Progenitor cell of endocrine pancreas (in vitro differentiated cells): ENCODE data around the gene PCED1A. TPM values are rescaled to one million over a fixed set of nuclear protein-coding genes. Genes with fewer than 3 reads are reported as not detected.

ENCODE experiments used
- DNase-seq: peaks from one replicate; pipeline ENCODE4 v3.0.0; 2021; ENCODE audit warnings: low spot score; ENCODE audit not compliant: unreplicated experiment
- H3K27ac Mint-ChIP-seq: 2 replicates; pipeline ENCODE4 v1.8.0; 2021; ENCODE audit warnings: mild to moderate bottlenecking, moderate library complexity, mixed read lengths
- H3K27me3 Mint-ChIP-seq: 2 replicates; pipeline ENCODE4 v1.8.0; 2021; ENCODE audit warnings: mixed read lengths
- H3K36me3 Mint-ChIP-seq: 2 replicates; pipeline ENCODE4 v1.8.0; 2022; ENCODE audit warnings: mixed read lengths; ENCODE audit not compliant: insufficient read depth
- H3K4me1 Mint-ChIP-seq: 2 replicates; pipeline ENCODE4 v1.8.0; 2021; ENCODE audit warnings: low read depth, mixed read lengths
- H3K4me3 Mint-ChIP-seq: 2 replicates; pipeline ENCODE4 v1.8.0; 2021; ENCODE audit warnings: low read depth, mild to moderate bottlenecking, moderate library complexity, mixed read lengths
- H3K9me3 Mint-ChIP-seq: 2 replicates; pipeline ENCODE4 v1.8.0; 2021; ENCODE audit warnings: low read depth, mixed read lengths
- total RNA-seq: library from RNA; stranded (reverse); gene quantifications from 2 replicates; pipeline ENCODE4 v1.2.1, GENCODE V29; 2021
- TF ChIP-seq, protein P1 (sequence below): fragments of 200-600 bp; sonication (generic); IDR thresholded peaks from one replicate; pipeline ENCODE4 v1.5.0; 2021; ENCODE audit warnings: antibody characterized with exemption, mild to moderate bottlenecking; ENCODE audit not compliant: unreplicated experiment

The PCED1A gene
- total RNA-seq, 1 donor from 2014 or later = 81.1 TPM

DNA sequence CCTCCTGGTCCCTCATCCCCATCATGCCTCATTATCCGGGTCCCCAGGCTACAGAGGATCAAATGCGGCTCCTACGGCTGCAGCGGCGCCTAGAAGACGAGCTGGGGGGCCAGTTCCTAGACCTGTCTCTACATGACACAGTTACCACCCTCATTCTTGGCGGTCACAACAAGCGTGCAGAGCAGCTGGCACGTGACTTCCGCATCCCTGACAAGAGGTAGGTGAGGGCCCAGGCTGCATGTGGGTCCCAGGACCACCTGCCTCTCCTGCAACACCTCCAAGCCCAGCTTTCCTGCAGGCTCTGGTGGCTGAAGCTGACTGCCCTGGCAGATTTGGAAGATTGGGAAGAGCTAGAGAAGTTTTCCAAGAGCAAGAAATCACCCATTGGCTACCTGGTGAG is 24.6 kb upstream of the PCED1A start:
- no peaks in the 10 kb centered on the region for H3K9me3 Mint-ChIP-seq
- no peak overlapping the region for H3K4me3 Mint-ChIP-seq
- peaks cover 10% of the 10 kb centered on the region for H3K27me3 Mint-ChIP-seq
- H3K4me1 Mint-ChIP-seq = no peaks in the 10 kb centered on the region
- TF ChIP-seq, protein P1, sequence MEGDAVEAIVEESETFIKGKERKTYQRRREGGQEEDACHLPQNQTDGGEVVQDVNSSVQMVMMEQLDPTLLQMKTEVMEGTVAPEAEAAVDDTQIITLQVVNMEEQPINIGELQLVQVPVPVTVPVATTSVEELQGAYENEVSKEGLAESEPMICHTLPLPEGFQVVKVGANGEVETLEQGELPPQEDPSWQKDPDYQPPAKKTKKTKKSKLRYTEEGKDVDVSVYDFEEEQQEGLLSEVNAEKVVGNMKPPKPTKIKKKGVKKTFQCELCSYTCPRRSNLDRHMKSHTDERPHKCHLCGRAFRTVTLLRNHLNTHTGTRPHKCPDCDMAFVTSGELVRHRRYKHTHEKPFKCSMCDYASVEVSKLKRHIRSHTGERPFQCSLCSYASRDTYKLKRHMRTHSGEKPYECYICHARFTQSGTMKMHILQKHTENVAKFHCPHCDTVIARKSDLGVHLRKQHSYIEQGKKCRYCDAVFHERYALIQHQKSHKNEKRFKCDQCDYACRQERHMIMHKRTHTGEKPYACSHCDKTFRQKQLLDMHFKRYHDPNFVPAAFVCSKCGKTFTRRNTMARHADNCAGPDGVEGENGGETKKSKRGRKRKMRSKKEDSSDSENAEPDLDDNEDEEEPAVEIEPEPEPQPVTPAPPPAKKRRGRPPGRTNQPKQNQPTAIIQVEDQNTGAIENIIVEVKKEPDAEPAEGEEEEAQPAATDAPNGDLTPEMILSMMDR = no peak
- peaks cover 5% of the 10 kb centered on the region for H3K36me3 Mint-ChIP-seq
- no peak overlapping the region for H3K27ac Mint-ChIP-seq
- no peak for DNase-seq

DNA sequence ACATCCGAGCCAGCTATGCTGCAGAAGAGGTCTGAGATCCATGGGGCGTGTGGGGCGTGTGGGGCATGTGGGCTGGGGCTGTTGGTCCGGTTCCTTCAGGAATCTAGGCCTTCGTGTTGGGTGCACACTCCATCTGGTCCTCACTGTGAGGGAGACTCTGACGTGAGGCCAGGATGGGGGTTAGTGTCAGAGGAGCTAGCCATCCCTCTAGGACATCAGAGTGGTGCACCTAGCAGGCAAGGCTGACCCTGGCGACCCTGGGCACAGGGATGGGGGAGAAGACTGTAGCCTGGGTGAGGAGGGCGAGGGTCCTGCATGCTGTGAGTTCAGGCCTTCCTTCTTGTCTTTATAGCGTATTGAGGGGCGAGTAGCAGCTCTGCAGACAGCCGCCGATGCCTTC is 24.2 kb upstream of the PCED1A start:
- TF ChIP-seq, protein P1 = no peak
- H3K36me3 Mint-ChIP-seq = peaks cover 5% of the 10 kb centered on the region
- no peaks in the 10 kb centered on the region for H3K4me1 Mint-ChIP-seq
- no peak for DNase-seq
- peaks cover 10% of the 10 kb centered on the region for H3K27me3 Mint-ChIP-seq
- H3K4me3 Mint-ChIP-seq = no peak overlapping the region
- H3K27ac Mint-ChIP-seq = no peak overlapping the region
- H3K9me3 Mint-ChIP-seq = no peaks in the 10 kb centered on the region

DNA sequence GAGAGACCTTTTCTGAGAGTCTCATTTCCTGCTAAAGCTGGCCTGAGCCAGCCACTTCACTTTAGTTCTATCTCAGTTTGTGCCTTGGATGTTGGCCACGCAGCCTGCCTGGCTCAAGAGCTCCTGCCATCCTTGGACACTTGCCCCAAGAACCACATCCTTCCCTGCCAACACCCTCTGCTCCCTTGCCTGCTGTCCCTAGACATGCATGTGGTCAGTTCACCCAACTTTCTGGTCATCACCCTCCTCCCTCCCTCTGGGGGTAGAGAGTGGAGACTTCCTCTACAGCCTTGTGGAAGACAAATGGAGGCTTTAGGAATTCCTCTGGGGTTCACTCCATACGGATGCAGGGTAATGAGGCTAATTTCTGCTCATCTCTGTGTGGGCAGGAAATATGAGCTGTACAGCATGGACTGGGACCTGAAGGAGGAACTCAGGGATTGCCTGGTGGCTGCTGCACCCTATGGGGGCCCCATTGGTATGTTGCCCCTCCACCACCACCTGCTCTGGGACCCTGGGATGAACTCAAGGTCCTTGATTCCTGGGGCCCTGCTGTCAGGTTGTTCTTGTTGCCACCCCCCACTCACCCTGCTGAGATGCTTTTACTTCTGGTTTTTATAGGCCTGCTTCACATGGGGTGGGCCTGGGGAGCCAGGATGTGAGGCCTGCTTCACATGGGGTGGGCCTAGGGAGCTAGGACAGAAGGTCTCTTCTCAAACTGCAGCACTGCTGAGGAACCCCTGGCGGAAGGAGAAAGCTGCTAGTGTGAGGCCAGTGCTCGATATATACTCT is 19.1 kb upstream of the PCED1A start:
- DNase-seq = no peak
- Mint-ChIP-seq H3K27me3 (no peaks in the 10 kb centered on the region), H3K27ac (no peak overlapping the region), H3K9me3 (no peaks in the 10 kb centered on the region), H3K4me1 (no peaks in the 10 kb centered on the region), H3K4me3 (no peak overlapping the region), H3K36me3 (peaks cover 1% of the 10 kb centered on the region)
- TF ChIP-seq, protein P1 = no peak

DNA sequence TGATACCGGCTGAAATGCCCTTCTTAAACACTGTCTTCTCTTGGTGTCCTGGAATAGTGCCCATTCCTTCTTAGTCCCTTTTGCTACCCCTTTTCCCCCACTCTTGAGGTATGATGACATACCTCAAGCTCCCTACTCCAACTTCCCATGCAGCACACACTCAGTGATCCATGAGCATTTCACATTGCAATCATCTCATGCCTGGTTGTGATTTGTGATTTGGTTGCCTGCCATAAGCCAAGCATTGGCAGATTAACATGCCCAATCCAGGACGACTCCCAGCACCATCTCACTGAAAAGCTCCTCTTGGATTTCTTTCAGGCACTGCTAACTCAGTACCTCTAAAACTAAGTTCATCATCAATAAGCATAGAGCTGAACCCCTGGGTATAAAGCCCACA is 18.1 kb upstream of the PCED1A start:
- peaks cover 1% of the 10 kb centered on the region for H3K36me3 Mint-ChIP-seq
- no peaks in the 10 kb centered on the region for H3K27me3 Mint-ChIP-seq
- H3K9me3 Mint-ChIP-seq = no peaks in the 10 kb centered on the region
- TF ChIP-seq, protein P1 = no peak
- no peaks in the 10 kb centered on the region for H3K4me1 Mint-ChIP-seq
- DNase-seq = no peak
- no peak overlapping the region for H3K4me3 Mint-ChIP-seq
- H3K27ac Mint-ChIP-seq = no peak overlapping the region

DNA sequence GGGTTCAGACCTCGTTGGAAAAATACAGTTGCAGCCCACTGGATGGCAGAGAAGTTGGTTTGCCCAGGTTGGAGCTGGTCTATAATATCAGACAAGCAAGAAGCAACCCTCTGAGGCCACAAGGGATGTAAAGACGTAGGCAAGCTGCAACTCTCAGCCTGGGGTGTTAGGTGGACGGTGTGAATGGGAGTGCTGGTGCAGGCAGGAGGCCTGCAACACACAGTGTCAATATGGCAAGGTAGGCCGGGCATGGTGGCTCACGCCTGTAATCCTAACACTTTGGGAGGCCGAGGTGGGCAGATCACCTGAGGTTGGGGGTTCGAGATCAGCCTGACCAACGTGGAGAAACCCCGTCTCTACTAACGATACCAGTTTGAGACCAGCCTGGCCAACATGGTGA is 10.6 kb upstream of the PCED1A start:
- DNase-seq = no peak
- TF ChIP-seq, protein P1 = no peak
- no peaks in the 10 kb centered on the region for H3K36me3 Mint-ChIP-seq
- H3K9me3 Mint-ChIP-seq = no peaks in the 10 kb centered on the region
- no peak overlapping the region for H3K4me3 Mint-ChIP-seq
- H3K27ac Mint-ChIP-seq = no peak overlapping the region
- H3K27me3 Mint-ChIP-seq = no peaks in the 10 kb centered on the region
- H3K4me1 Mint-ChIP-seq = peaks cover 1% of the 10 kb centered on the region
